ENCODE data around the gene EIF4G3.
"Not testable (repeated sequence)": the region's sequence is repeated elsewhere in the genome, so short reads cannot be mapped to it uniquely, and the experiment has no call there.

Gene EIF4G3

GRCh38 chr1:21176586-21177555 is at the start of gene EIF4G3:
Gene EIF4G3 (minus strand): TSS chr1:21176897. CDS start chr1:21002742, 174,155 bp downstream.
- DNase-seq, result peak; percentile 73 to 97

- no peak for DNase-seq
Measured at GRCh38 chr1:21225065-21225464, 48.4 kb upstream of the EIF4G3 start.

GRCh38 chr1:21220815-21221214 is 44.1 kb upstream of the EIF4G3 start:
- DNase-seq, result peak in 1 of 2 experiments; percentile 25

DNA sequence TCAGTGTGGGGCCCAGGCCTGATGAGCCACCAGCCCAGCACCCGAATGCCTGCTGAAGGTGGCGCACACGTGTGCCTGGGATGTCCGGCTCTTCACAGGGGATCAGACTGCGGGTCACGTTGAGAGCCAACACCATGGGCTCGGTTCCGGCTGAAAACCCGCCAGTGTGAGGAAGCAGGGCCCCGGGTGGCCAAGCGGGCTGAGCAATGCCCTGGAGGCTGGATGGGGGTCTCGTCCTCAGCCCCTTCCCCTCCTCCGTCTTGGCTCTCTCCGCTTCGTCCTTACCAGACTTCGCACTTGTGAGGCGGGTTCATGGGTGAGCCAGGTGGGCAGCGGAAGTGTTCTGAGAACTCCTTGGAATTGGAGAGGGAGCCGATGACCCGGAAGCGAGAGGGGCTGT is 43.0 kb upstream of the EIF4G3 start:
- no peak for DNase-seq

- DNase-seq, result no peak
Measured at GRCh38 chr1:21217812-21218596, 41.3 kb upstream of the EIF4G3 start.

DNA sequence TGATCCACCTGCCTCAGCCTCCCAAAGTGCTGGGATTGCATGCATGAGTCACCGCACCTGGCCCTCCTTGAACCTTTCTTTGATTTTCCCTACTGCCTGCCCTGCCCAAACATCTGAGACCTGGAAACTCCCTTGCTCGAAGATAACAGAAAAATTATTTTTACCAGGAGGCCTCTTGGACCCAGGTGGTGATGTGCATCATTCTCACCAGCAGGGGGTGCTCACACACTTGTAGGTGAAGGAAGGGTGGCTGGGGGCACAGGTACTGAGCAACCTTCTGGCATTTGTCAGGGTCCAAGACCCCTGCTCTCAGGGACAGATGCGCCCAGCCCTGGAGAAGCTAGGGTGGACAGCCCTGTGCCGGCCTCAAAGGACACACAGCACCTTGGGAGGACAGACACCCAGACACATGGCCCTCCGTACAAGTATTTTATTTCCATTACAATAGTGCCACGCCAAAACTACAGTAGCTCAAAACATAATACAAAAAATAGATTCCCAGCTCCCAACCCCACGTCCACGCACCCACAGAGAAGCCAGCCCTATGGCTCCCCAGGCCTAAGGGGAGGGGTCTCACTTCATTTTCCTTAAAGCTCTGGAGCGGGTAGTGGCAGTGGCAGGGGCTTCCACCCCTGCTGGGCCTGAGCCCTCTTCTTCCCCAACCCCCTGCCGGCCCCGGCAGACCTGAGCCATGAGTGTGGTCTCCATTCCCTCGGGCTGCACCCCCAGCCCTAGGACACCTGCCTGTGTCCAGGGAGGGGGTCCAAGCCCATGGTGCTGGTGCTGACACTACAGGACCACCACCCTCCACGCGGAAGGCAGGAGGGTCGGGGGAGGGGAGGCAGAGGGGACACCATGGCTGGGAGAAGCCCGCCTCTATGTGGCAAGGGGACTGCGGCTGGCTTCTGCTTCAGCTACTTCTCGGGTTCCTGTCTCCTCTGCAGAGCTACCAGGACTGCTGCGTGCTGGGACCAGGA is 40.4 kb upstream of the EIF4G3 start:
- DNase-seq, result no peak

DNA sequence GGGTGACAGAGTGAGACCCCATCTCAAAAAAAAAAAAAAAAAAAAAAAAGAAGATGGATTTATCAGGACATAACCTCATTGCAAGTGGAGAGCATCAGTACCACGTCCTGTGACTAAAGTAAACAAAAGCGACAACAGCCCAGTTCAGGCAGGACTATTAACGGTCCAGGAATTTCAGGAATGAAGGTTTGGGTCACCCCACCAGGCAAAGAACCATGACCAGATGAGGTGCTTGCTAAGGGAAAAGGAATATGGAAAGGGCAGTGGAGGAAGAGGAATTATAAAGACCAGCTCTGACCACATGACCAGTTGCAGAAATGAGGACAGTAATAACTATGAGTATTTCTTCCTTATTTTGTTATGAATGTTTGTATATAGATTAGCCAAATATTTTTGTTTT is 35.4 kb upstream of the EIF4G3 start:
- no peak for DNase-seq

GRCh38 chr1:21208137-21208700 is 31.5 kb upstream of the EIF4G3 start:
- not testable (repeated sequence) for DNase-seq

- DNase-seq, result no peak
Measured at GRCh38 chr1:21206117-21206516, 29.4 kb upstream of the EIF4G3 start.

DNA sequence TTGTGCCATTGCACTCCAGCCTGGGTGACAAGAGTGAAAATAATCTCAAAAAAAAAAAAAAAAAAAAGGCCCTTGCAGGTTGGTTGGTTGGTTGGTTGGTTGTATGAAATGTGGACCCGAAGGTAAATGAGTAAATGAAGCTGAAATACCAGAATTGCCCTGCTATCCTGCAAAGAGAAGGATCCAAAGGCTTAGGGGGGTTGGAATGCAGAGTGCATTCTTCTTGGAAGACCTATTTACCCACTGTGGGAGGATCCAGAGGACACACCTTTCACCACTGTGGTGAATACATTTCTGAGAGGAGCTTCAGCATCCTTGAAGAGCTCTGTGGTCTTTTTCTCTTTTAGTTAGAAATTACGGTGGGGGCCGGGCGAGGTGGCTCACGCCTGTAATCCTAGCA is 28.7 kb upstream of the EIF4G3 start:
- no peak for DNase-seq

- no peak for DNase-seq
Measured at GRCh38 chr1:21201650-21202049, 25.0 kb upstream of the EIF4G3 start.

DNA sequence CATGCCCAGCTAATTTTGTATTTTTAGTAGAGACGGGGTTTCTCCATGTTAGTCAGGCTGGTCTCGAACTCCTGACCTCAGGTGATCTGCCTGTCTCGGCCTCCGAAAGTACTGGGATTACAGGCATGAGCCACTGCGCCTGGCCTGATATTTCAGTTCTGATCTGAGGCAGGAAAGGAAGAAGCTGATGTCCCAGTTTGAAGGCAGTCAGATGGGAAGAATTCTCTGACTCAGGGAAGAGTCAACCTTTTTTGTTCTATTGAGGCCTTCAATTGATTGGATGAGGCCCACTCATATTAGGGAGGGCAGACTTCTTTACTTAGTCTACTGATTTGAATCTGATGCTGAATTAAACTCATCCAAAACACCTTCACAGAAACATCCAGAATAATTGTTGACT is 24.5 kb upstream of the EIF4G3 start:
- DNase-seq, result not testable (repeated sequence)

- DNase-seq, result no peak
Measured at GRCh38 chr1:21200767-21201166, 24.1 kb upstream of the EIF4G3 start.

GRCh38 chr1:21198929-21199328 is 22.2 kb upstream of the EIF4G3 start:
- DNase-seq, result no peak

DNA sequence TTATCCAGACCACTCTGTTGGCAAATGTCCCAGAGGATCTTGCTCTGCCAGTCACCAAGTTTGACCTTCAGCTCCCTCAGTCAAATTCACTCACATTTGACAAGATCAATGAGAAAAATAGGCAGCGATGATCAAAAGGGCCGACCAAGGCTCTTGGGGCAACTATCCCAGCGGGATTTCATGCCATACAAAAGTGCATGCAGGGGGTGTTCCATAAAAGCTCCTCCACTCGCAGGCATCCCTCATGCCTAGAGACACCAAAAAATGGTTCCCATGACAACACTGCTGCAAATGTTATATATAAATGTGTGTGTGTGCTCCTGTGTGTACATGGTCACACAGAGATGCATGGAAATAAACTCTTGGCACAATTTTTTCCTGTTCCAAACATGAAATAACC is 16.2 kb upstream of the EIF4G3 start:
- DNase-seq, result no peak

DNA sequence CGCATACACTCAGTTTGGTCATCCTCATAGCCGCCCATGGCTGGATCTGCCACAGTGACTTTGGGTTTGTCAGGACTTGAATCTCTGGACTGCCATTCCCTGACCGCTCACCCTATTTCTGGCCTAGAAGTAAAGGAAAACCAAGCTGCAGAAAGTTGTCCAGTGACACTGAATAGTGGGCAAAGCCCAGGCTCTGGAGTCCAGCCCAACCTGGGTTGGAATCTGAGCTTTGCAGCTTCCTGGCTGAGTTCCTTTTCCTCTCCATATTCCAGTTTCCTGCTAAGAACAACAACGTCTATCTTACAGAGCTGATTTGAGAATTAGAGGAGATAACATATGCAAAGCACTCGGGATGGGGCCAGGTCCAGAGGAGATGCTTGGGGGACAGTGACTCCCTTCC is 15.6 kb upstream of the EIF4G3 start:
- DNase-seq, result no peak

DNA sequence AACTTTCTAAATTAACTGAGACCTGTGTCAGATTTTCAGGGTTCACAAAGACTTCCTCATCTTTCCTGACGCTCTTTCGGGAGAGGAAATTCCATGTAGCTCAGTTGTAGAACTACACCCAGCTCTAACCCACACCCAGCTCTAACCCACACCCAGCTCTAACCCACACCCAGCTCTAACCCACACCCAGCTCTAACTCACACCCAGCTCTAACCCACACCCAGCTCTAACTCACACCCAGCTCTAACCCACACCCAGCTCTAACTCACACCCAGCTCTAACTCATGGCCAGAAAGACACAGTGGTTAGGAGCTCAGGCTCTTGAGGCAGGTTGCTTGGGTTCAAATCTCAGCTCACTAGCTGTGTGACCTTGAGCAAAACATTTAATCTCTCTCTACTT is 14.1 kb upstream of the EIF4G3 start:
- DNase-seq, result not testable (repeated sequence)

DNA sequence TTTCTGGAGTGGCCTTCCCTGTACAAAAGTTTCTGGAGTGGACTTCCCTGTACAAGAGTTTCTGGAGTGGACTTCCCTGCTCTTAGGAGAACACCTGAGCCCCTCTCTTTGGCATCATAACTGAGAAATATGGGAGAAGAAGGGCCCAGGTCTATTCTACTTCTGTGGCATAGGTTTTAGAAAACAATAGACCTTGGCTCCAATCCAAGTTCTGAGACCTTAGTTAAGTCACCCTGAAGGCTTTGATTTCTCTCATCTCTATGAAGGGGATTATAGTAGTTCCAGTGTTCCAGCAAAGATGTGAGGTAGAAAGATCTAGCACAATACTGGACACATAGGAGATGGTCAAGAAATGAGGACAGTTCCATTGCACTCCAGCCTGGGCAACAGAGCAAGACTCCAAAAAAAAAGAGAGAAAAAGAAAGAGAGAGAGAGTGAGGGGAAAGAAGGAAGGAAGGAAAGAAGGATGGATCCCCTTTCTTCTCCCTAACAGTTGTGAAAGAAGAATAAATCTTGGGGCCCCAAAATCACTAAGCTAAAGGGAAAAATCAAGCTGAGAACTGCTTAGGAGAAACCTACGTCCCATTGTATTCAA is 13.3 kb upstream of the EIF4G3 start:
- no peak for DNase-seq

GRCh38 chr1:21189421-21189820 is 12.7 kb upstream of the EIF4G3 start:
- no peak for DNase-seq

DNA sequence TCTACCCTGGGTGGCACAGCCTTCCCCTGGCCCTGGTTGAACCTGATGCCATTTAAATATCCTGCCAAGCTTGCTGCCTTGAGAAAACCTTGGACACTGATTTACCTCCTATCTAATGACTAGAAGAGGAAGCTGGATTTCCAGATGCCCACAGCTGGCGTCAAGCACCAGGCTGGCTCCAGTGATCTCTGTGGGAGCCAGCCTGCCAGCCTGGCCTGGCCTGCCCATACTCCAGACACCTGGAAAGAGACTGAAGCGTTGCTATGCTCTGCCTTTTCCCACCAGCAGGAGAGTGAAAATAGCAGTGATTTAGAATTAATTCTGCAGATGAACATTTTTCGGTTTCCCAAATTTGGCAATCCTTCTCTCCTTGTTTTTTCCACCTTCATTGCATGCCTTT is 11.5 kb upstream of the EIF4G3 start:
- no peak for DNase-seq

- no peak for DNase-seq
Measured at GRCh38 chr1:21185221-21185731, 8.6 kb upstream of the EIF4G3 start.

DNA sequence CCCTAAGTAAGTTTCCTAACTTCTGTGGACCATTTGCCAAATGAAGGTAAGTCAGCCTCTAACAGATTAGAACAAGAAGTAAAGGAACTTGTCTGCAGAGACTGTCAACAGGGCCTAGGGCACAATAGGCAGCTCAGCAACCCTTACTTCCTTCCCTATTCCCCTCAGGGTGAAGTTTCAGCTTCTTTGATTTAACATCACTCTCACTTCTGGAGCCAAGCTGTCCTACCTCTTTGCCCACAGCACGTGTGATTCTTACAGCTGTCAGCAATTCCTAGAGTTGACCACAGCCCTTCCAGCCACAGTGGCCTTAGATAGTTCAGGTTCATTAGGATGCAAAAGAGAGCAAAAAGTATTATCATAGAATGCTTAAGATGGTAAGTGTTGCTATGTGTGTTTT is 7.6 kb upstream of the EIF4G3 start:
- DNase-seq, result no peak

Measured in cerebellar nuclear complex (tissue), 1 donor.